Neural cell (in vitro differentiated cells): Measurements from ENCODE around the gene TULP4. TPM values are rescaled to one million over a fixed set of nuclear protein-coding genes. Genes with fewer than 3 reads are reported as not detected.

ENCODE experiments used
- H2AFZ ChIP-seq: fragments of 200-600, 300-800 bp; sonication (generic), shearing (Covaris generic); 2 replicates; pipeline ENCODE4 v1.6.0; 2014; ENCODE audit warnings: low read depth, mild to moderate bottlenecking, antibody characterized with exemption, low read length, moderate library complexity
- H3F3A ChIP-seq: fragments of 200-600 bp; shearing (Covaris generic); 2 replicates; pipeline ENCODE4 v1.6.1; 2016; ENCODE audit warnings: mild to moderate bottlenecking, moderate library complexity, mixed read lengths, antibody characterized with exemption, low read length; ENCODE audit not compliant: insufficient read depth, poor library complexity, severe bottlenecking
- H3K27ac ChIP-seq: fragments of 200-600, 300-800 bp; sonication (generic), shearing (Covaris generic); 2 replicates; pipeline ENCODE4 v1.5.1; 2014; ENCODE audit warnings: mild to moderate bottlenecking, low read length, moderate library complexity
- H3K27me3 ChIP-seq: fragments of 300-800, 200-600 bp; sonication (generic), shearing (Covaris generic); 2 replicates; pipeline ENCODE4 v1.6.0; 2014; ENCODE audit warnings: mild to moderate bottlenecking, low read depth, low read length, moderate library complexity; ENCODE audit not compliant: insufficient read depth
- H3K36me3 ChIP-seq: fragments of 300-800, 200-600 bp; sonication (generic), shearing (Covaris generic); 2 replicates; pipeline ENCODE4 v1.5.1; 2014; ENCODE audit warnings: mild to moderate bottlenecking, antibody characterized with exemption, low read length, moderate library complexity; ENCODE audit not compliant: insufficient read depth
- H3K4me2 ChIP-seq: fragments of 300-800, 200-600 bp; sonication (generic), shearing (Covaris generic); 2 replicates; pipeline ENCODE4 v1.6.0; 2014; ENCODE audit warnings: mild to moderate bottlenecking, low read length
- H3K4me3 ChIP-seq: fragments of 300-800, 200-600 bp; sonication (generic), shearing (Covaris generic); 2 replicates; pipeline ENCODE4 v1.5.1; 2014; ENCODE audit warnings: mild to moderate bottlenecking, low read length, moderate library complexity
- H3K79me2 ChIP-seq: fragments of 200-600 bp; shearing (Covaris generic); replicated peaks from 2 replicates; pipeline ENCODE4 v1.6.0; 2014; ENCODE audit warnings: mild to moderate bottlenecking, low read length, moderate library complexity; ENCODE audit not compliant: insufficient read depth
- H3K9ac ChIP-seq: fragments of 300-800, 200-600 bp; sonication (generic), shearing (Covaris generic); 2 replicates; pipeline ENCODE4 v1.6.1; 2016; ENCODE audit warnings: mild to moderate bottlenecking, low read length, mixed read lengths
- H3K9me2 ChIP-seq: fragments of 200-600 bp; shearing (Covaris generic); 2 replicates; pipeline ENCODE4 v1.6.1; 2016; ENCODE audit warnings: mild to moderate bottlenecking, low read length, mixed read lengths; ENCODE audit not compliant: insufficient read depth
- H3K9me3 ChIP-seq: fragments of 200-600, 300-800 bp; sonication (generic), shearing (Covaris generic); 2 replicates; pipeline ENCODE4 v1.6.1; 2016; ENCODE audit warnings: mild to moderate bottlenecking, mixed run types, low read length, moderate library complexity, mixed read lengths
- H4K20me1 ChIP-seq: fragments of 200-600 bp; shearing (Covaris generic); 2 replicates; pipeline ENCODE4 v1.6.1; 2016; ENCODE audit warnings: mild to moderate bottlenecking, mixed run types; ENCODE audit not compliant: insufficient read depth
- EP300 ChIP-seq: fragments of 450-650 bp; conservative IDR thresholded peaks from 2 replicates; pipeline ENCODE4 v1.6.1; 2014; ENCODE audit warnings: antibody characterized with exemption, mild to moderate bottlenecking, moderate library complexity; ENCODE audit not compliant: poor library complexity, severe bottlenecking
- EZH2 ChIP-seq: fragments of 200-600, 300-800 bp; shearing (Covaris generic), sonication (generic); IDR thresholded peaks from 2 replicates; pipeline ENCODE4 v1.6.1; 2014; ENCODE audit warnings: antibody characterized with exemption, low read length, borderline replicate concordance, mild to moderate bottlenecking; ENCODE audit not compliant: insufficient read depth, poor library complexity, severe bottlenecking
- MXI1 ChIP-seq: fragments of 450-650 bp; conservative IDR thresholded peaks from 2 replicates; pipeline ENCODE4 v1.6.1; 2014; ENCODE audit warnings: antibody characterized with exemption, mild to moderate bottlenecking; ENCODE audit not compliant: poor library complexity, severe bottlenecking
- POLR2AphosphoS5 ChIP-seq: IDR thresholded peaks from 2 replicates; pipeline ENCODE4 v1.6.1; 2012
- RAD21 ChIP-seq: fragments of 450-650 bp; conservative IDR thresholded peaks from 2 replicates; pipeline ENCODE4 v1.6.1; 2014; ENCODE audit warnings: antibody characterized with exemption, mild to moderate bottlenecking, moderate library complexity
- REST ChIP-seq: IDR thresholded peaks from 2 replicates; pipeline ENCODE4 v1.6.1; 2012; ENCODE audit warnings: borderline replicate concordance
- SMC3 ChIP-seq: fragments of 450-650 bp; conservative IDR thresholded peaks from 2 replicates; pipeline ENCODE4 v1.6.1; 2014; ENCODE audit warnings: antibody characterized with exemption, mild to moderate bottlenecking, moderate library complexity; ENCODE audit not compliant: poor library complexity
- TAF1 ChIP-seq: IDR thresholded peaks from 2 replicates; pipeline ENCODE4 v1.6.1; 2012; ENCODE audit warnings: low read depth
- polyA plus RNA-seq: library from polyadenylated mRNA; depleted of rRNA; stranded (reverse); fragments of >200 nt; gene quantifications from 2 replicates; pipeline ENCODE4 v1.2.3, GENCODE V29; 2014
- TF ChIP-seq, protein P1 (sequence below): fragments of 450-650 bp; IDR thresholded peaks from 2 replicates; pipeline ENCODE4 v1.5.1; 2014; ENCODE audit warnings: antibody characterized with exemption, mild to moderate bottlenecking, moderate library complexity; ENCODE audit not compliant: poor library complexity, severe bottlenecking

The TULP4 gene
- polyA plus RNA-seq, 1 donor from 2014 or later = 30.6 TPM

DNA sequence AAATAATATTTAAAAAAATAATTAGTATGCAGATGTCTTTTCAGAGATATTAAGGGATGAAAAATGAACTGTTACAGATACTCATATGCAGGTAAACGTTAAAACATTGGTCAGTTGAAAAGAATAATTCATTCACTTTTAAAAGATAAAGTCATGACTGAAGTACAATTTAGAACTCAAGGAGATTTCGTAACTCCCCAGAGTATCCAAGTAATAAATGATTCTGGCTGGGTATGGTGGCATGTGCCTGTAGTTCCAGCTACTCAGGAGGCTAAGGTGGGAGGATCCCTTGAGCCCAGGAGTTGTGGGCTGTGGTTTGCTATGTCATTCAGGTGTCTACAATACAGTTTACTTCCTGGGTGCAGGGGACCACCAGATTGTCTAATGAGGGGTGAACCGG, 125.3 kb downstream of the TULP4 start (continued):
- TF ChIP-seq MXI1 = no peak

DNA sequence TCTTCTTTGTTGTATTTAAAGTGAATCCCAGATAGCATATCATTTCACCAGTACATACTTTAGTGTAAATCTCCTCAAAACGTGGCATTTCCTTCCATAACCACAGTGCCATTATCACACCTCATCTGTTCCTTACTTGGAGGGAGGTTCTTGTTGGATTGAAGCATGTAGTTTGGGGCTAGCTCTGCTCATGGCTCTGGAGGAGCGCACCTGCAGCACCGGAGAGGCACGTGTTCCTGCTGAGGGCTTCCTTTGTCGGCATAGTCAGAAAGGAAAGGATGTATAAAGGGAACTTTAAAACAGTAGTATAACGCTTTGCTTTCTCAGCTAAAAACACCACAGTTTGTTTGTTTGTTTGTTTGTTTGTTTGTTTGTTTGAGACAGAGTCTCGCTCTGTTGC, 126.0 kb downstream of the TULP4 start:
- H3K27ac ChIP-seq = no peak overlapping the region
- H3K9ac ChIP-seq = no peak overlapping the region
- H3K9me3 ChIP-seq = no peaks in the 10 kb centered on the region
- peaks cover 7% of the 10 kb centered on the region for H3K36me3 ChIP-seq
- H3F3A ChIP-seq = no peaks in the 10 kb centered on the region
- no peaks in the 10 kb centered on the region for H3K9me2 ChIP-seq
- no peak overlapping the region for H3K4me2 ChIP-seq
- no peak overlapping the region for H2AFZ ChIP-seq
- no peak overlapping the region for H3K4me3 ChIP-seq
- H3K79me2 ChIP-seq = no peaks in the 10 kb centered on the region
- H4K20me1 ChIP-seq = no peaks in the 10 kb centered on the region
- no peaks in the 10 kb centered on the region for H3K27me3 ChIP-seq
- TF ChIP-seq EP300 (no peak), EZH2 (no peak)
- TF ChIP-seq, protein P1, sequence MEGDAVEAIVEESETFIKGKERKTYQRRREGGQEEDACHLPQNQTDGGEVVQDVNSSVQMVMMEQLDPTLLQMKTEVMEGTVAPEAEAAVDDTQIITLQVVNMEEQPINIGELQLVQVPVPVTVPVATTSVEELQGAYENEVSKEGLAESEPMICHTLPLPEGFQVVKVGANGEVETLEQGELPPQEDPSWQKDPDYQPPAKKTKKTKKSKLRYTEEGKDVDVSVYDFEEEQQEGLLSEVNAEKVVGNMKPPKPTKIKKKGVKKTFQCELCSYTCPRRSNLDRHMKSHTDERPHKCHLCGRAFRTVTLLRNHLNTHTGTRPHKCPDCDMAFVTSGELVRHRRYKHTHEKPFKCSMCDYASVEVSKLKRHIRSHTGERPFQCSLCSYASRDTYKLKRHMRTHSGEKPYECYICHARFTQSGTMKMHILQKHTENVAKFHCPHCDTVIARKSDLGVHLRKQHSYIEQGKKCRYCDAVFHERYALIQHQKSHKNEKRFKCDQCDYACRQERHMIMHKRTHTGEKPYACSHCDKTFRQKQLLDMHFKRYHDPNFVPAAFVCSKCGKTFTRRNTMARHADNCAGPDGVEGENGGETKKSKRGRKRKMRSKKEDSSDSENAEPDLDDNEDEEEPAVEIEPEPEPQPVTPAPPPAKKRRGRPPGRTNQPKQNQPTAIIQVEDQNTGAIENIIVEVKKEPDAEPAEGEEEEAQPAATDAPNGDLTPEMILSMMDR = no peak

- no peaks in the 10 kb centered on the region for H3K79me2 ChIP-seq
- no peak for TF ChIP-seq SMC3
- TF ChIP-seq, protein P1 = no peak
- no peak for TF ChIP-seq EP300
- TF ChIP-seq EZH2 = no peak
- no peak for TF ChIP-seq POLR2AphosphoS5
- no peak for TF ChIP-seq MXI1
- no peak for TF ChIP-seq RAD21
- TF ChIP-seq TAF1 = no peak
- no peak for TF ChIP-seq REST
- H3K36me3 ChIP-seq = peaks cover under 1% of the 10 kb centered on the region
- no peak overlapping the region for H3K4me2 ChIP-seq
- H2AFZ ChIP-seq = no peak overlapping the region
- H3F3A ChIP-seq = no peaks in the 10 kb centered on the region
- no peak overlapping the region for H3K9ac ChIP-seq
- no peaks in the 10 kb centered on the region for H4K20me1 ChIP-seq
- H3K9me2 ChIP-seq = no peaks in the 10 kb centered on the region
- no peaks in the 10 kb centered on the region for H3K27me3 ChIP-seq
- H3K9me3 ChIP-seq = no peaks in the 10 kb centered on the region
- H3K4me3 ChIP-seq = no peak overlapping the region
- H3K27ac ChIP-seq = no peak overlapping the region
These were observed 127.0 kb downstream of the TULP4 start for GRCh38 chr6:158439255-158439654.
